Measurements from ENCODE around the gene JAKMIP1.

The JAKMIP1 gene

DNA sequence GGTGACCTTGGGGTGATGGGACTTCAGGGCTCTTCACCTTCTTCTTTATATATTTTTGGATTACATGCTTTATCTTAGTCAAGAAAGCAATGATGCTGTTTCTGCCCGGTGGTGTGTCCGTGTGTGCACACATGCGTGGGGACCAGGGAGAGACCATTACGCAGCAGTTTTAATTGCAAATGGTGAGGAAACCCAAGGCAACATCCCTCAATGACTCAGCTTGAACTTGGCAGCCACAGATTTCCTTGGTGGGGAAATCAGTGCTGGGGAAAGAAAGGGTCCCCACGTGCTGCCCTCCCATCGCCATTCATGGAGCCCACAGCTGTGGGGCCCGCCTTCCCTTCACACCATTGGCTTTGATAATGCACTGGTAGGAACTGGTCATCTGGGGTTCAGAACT lies 136.0 kb downstream of the JAKMIP1 start:
- DNase-seq (ENCODE audit: low read depth, low spot score), result no peak
- Histone ChIP-seq H3K27ac (ENCODE audit: low read length) (no peak overlapping the region), H3K27me3 (ENCODE audit: control insufficient read depth, insufficient read depth, low read length) (no peaks in the 10 kb centered on the region), H3K4me3 (ENCODE audit: low read length) (no peak overlapping the region), H3K36me3 (ENCODE audit: control insufficient read depth, insufficient read depth, low read length) (no peaks in the 10 kb centered on the region), H3K4me1 (ENCODE audit: control insufficient read depth, insufficient read depth, low read length) (no peaks in the 10 kb centered on the region), H3K9me3 (ENCODE audit: control insufficient read depth, insufficient read depth, low read length) (no peaks in the 10 kb centered on the region)
- no CpG with 5 or more reads among the region's 7 CpGs for WGBS (ENCODE audit: insufficient coverage, insufficient read length)

DNA sequence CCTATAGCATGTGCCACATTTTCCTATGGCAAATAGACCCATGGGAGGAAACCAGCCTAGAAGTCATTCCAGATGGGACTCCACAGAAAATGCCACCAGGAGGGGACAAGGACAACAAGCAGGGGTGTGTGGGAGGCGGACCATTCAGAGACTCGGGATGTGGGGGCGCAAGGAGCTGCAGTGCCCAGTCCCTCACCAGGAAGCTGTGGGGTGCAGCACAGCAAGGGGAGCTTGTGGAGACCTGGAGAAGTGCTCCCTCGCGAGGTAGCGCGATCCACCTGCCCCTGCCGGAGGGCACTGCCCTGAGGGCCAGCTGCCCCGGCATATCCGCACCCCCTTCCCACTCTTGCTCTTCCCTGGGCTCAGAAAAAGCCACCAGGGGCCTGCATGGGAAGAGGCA lies 136.7 kb downstream of the JAKMIP1 start:
- no peak for DNase-seq (ENCODE audit: low read depth, low spot score)
- Histone ChIP-seq H3K36me3 (ENCODE audit: control insufficient read depth, insufficient read depth, low read length) (peaks cover 3% of the 10 kb centered on the region; the same call in 1 of the 2 replicates), H3K4me1 (ENCODE audit: control insufficient read depth, insufficient read depth, low read length) (no peaks in the 10 kb centered on the region), H3K27ac (ENCODE audit: low read length) (no peak overlapping the region), H3K27me3 (ENCODE audit: control insufficient read depth, insufficient read depth, low read length) (no peaks in the 10 kb centered on the region), H3K4me3 (ENCODE audit: low read length) (no peak overlapping the region), H3K9me3 (ENCODE audit: control insufficient read depth, insufficient read depth, low read length) (peaks cover 5% of the 10 kb centered on the region; the same call in 1 of the 2 replicates)
- WGBS (ENCODE audit: insufficient coverage, insufficient read length), result no CpG with 5 or more reads among the region's 10 CpGs

DNA sequence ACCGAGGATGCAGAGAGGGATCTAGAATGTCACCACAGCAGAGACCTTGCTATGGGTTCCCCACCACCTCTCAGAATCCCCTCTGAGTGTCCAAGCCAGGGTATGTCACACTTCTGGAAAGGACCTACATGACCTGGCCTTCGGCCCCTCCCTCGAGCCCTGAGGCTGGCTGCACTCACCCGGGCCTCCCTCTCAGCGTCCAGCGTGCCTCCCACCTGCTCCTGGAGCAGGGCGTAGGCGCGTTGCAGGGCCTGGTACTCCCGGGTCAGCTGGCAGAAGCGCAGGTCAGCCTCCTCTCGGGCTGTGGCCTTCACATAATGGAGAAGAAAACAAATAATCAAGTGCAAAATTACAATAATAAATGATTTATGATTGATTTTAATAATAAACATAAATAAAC lies 138.2 kb downstream of the JAKMIP1 start:
- H3K27me3 ChIP-seq (ENCODE audit: control insufficient read depth, insufficient read depth, low read length), result no peaks in the 10 kb centered on the region
- H3K36me3 ChIP-seq (ENCODE audit: control insufficient read depth, insufficient read depth, low read length), result peaks cover 3% of the 10 kb centered on the region; the same call in 1 of the 2 replicates
- no peak overlapping the region for H3K4me3 ChIP-seq (ENCODE audit: low read length)
- no CpG with 5 or more reads among the region's 12 CpGs for WGBS (ENCODE audit: insufficient coverage, insufficient read length)
- H3K9me3 ChIP-seq (ENCODE audit: control insufficient read depth, insufficient read depth, low read length), result peaks cover 5% of the 10 kb centered on the region; the same call in 1 of the 2 replicates
- no peak overlapping the region for H3K27ac ChIP-seq (ENCODE audit: low read length)
- DNase-seq (ENCODE audit: low read depth, low spot score), result no peak
- H3K4me1 ChIP-seq (ENCODE audit: control insufficient read depth, insufficient read depth, low read length), result no peaks in the 10 kb centered on the region

- no peak for DNase-seq (ENCODE audit: low read depth, low spot score)
- peaks cover 5% of the 10 kb centered on the region; the same call in 1 of the 2 replicates for H3K9me3 ChIP-seq (ENCODE audit: control insufficient read depth, insufficient read depth, low read length)
- H3K36me3 ChIP-seq (ENCODE audit: control insufficient read depth, insufficient read depth, low read length), result peaks cover 3% of the 10 kb centered on the region; the same call in 1 of the 2 replicates
- H3K4me1 ChIP-seq (ENCODE audit: control insufficient read depth, insufficient read depth, low read length), result no peaks in the 10 kb centered on the region
- no peak overlapping the region for H3K4me3 ChIP-seq (ENCODE audit: low read length)
- WGBS (ENCODE audit: insufficient coverage, insufficient read length), result no CpG with 5 or more reads among the region's 7 CpGs
- no peak overlapping the region for H3K27ac ChIP-seq (ENCODE audit: low read length)
- H3K27me3 ChIP-seq (ENCODE audit: control insufficient read depth, insufficient read depth, low read length), result no peaks in the 10 kb centered on the region
These were observed 141.0 kb downstream of the JAKMIP1 start for GRCh38 chr4:6059375-6059805.

DNA sequence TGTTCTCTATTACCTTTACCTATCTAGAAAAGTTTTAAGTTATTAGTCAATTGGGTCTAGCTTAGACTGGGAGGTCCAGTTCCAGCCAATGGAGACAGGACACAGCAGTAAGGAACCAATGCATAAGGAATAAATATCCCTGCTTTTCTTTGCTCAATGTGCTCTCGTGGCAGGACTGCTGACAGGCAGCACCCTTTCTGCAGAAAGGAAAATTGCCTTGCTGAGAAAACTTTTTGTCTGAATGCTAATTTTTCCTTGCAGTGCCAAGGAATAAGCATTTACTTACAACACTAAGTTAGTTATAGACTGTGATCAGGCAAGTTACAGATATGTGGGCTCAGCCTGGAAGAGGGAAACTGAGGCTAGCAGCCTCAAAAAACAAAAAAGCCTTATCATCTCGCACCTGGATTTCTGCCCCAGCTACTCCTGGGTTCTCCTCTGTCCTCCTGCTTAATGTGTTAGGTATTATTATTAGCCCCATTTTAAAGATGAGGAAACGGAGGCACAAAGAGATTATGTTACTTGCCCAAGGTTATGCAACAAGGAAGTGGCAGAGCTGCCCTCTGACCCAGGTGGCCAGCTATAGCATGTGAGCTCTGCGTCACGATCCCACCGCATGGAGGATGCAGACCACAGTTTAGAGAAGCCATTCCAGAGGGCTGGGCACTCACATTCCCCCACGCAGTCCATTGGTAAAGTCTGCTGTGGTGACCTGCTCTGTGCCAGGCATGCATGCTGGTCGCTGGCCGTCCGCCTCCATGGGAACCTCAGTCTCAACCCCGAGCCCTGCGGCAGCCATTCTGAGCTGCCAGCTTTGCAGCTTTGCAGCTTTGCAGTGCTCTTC lies 141.6 kb downstream of the JAKMIP1 start:
- Histone ChIP-seq H3K36me3 (ENCODE audit: control insufficient read depth, insufficient read depth, low read length) (peaks cover 3% of the 10 kb centered on the region; the same call in 1 of the 2 replicates), H3K4me3 (ENCODE audit: low read length) (no peak overlapping the region), H3K4me1 (ENCODE audit: control insufficient read depth, insufficient read depth, low read length) (no peaks in the 10 kb centered on the region), H3K27ac (ENCODE audit: low read length) (no peak overlapping the region), H3K9me3 (ENCODE audit: control insufficient read depth, insufficient read depth, low read length) (peaks cover 5% of the 10 kb centered on the region; the same call in 1 of the 2 replicates), H3K27me3 (ENCODE audit: control insufficient read depth, insufficient read depth, low read length) (no peaks in the 10 kb centered on the region)
- no peak for DNase-seq (ENCODE audit: low read depth, low spot score)
- WGBS (ENCODE audit: insufficient coverage, insufficient read length), result no CpG with 5 or more reads among the region's 12 CpGs

DNA sequence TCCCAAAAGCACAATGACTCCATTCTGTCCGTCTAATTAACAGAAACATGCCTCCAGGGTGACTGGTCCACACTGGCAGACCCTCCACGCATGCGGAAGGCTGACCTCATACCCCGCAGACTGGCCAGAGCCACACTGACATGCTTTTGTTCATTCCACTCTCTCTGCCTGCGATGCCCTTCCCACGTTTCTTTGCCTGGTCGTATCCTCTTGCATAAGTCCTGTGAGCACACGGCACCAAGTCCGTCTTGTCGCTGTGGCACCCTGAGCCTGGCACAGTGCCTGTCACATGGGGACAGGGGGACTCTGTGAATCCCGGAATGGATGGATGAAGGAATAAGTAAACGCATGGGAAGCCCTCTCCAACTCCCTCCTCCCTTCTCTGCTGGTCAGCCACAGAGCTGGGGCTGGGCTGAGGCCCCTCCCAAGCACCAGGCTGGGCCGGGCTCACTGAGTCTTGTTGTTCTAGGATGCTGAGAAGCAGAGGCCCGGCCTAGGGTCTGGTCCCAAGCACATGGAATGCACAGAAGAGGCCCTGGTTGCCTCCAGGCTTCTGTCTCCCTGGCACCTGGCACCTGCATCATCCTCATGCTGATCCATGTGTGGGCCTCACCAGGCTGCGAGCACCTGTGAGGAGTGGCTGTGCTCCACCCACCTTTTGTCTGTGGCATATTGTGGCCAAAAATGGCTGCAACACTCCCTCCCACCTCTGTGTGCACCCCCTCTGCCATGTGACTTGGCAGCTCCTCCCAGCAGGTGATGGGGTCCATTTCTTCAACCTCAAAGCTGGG lies 143.2 kb downstream of the JAKMIP1 start:
- Histone ChIP-seq H3K27ac (ENCODE audit: low read length) (no peak overlapping the region), H3K9me3 (ENCODE audit: control insufficient read depth, insufficient read depth, low read length) (peaks cover 5% of the 10 kb centered on the region; the same call in 1 of the 2 replicates), H3K36me3 (ENCODE audit: control insufficient read depth, insufficient read depth, low read length) (peaks cover 3% of the 10 kb centered on the region; the same call in 1 of the 2 replicates), H3K4me3 (ENCODE audit: low read length) (no peak overlapping the region), H3K27me3 (ENCODE audit: control insufficient read depth, insufficient read depth, low read length) (no peaks in the 10 kb centered on the region), H3K4me1 (ENCODE audit: control insufficient read depth, insufficient read depth, low read length) (no peaks in the 10 kb centered on the region)
- DNase-seq (ENCODE audit: low read depth, low spot score), result no peak
- WGBS (ENCODE audit: insufficient coverage, insufficient read length), result no CpG with 5 or more reads among the region's 15 CpGs

DNA sequence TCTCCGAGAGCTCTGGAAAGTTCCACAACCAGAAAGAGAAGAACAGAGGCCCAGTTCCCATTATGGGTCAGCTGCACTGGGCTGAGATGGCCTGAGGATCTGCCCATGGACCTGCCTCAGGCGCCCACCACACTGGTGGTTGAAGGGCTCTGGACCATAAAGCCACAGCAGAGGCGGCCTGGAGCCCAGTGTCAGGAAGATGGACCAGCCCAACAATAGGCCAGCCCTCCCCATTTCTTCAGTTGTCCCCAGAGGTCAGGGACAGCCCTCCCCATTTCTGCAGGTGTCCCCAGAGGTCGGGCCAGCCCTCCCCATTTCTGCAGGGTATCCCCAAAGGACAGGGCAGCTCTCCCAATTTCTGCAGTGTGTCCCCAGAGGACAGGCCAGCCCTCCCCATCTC lies 144.9 kb downstream of the JAKMIP1 start:
- Histone ChIP-seq H3K27me3 (ENCODE audit: control insufficient read depth, insufficient read depth, low read length) (no peaks in the 10 kb centered on the region), H3K9me3 (ENCODE audit: control insufficient read depth, insufficient read depth, low read length) (peaks cover 5% of the 10 kb centered on the region; the same call in 1 of the 2 replicates), H3K4me3 (ENCODE audit: low read length) (no peak overlapping the region), H3K36me3 (ENCODE audit: control insufficient read depth, insufficient read depth, low read length) (peaks cover 3% of the 10 kb centered on the region; the same call in 1 of the 2 replicates), H3K4me1 (ENCODE audit: control insufficient read depth, insufficient read depth, low read length) (no peaks in the 10 kb centered on the region), H3K27ac (ENCODE audit: low read length) (no peak overlapping the region)
- WGBS (ENCODE audit: insufficient coverage, insufficient read length), result no CpG with 5 or more reads among the region's 4 CpGs
- DNase-seq (ENCODE audit: low read depth, low spot score), result no peak

GRCh38 chr4:6055030-6055429 lies 145.3 kb downstream of the JAKMIP1 start:
- Histone ChIP-seq H3K27ac (ENCODE audit: low read length) (no peak overlapping the region), H3K4me3 (ENCODE audit: low read length) (no peak overlapping the region), H3K4me1 (ENCODE audit: control insufficient read depth, insufficient read depth, low read length) (no peaks in the 10 kb centered on the region), H3K36me3 (ENCODE audit: control insufficient read depth, insufficient read depth, low read length) (peaks cover 3% of the 10 kb centered on the region; the same call in 1 of the 2 replicates), H3K9me3 (ENCODE audit: control insufficient read depth, insufficient read depth, low read length) (peaks cover 5% of the 10 kb centered on the region; the same call in 1 of the 2 replicates), H3K27me3 (ENCODE audit: control insufficient read depth, insufficient read depth, low read length) (no peaks in the 10 kb centered on the region)
- WGBS (ENCODE audit: insufficient coverage, insufficient read length), result no CpG with 5 or more reads among the region's 4 CpGs
- no peak for DNase-seq (ENCODE audit: low read depth, low spot score)

- Histone ChIP-seq H3K27ac (ENCODE audit: low read length) (no peak overlapping the region), H3K4me3 (ENCODE audit: low read length) (no peak overlapping the region), H3K27me3 (ENCODE audit: control insufficient read depth, insufficient read depth, low read length) (no peaks in the 10 kb centered on the region), H3K9me3 (ENCODE audit: control insufficient read depth, insufficient read depth, low read length) (peaks cover 5% of the 10 kb centered on the region; the same call in 1 of the 2 replicates), H3K4me1 (ENCODE audit: control insufficient read depth, insufficient read depth, low read length) (no peaks in the 10 kb centered on the region), H3K36me3 (ENCODE audit: control insufficient read depth, insufficient read depth, low read length) (peaks cover 3% of the 10 kb centered on the region; the same call in 1 of the 2 replicates)
- no CpG with 5 or more reads among the region's 16 CpGs for WGBS (ENCODE audit: insufficient coverage, insufficient read length)
- DNase-seq (ENCODE audit: low read depth, low spot score), result no peak
These were observed 146.0 kb downstream of the JAKMIP1 start for GRCh38 chr4:6054162-6054922.

- no peak for DNase-seq (ENCODE audit: low read depth, low spot score)
- WGBS (ENCODE audit: insufficient coverage, insufficient read length), result no CpG with 5 or more reads among the region's 6 CpGs
These were observed 147.7 kb downstream of the JAKMIP1 start for GRCh38 chr4:6052679-6053078.

More at GRCh38 chr4:6052679-6053078, 147.7 kb downstream of the JAKMIP1 start:
- no peak overlapping the region for H3K27ac ChIP-seq (ENCODE audit: low read length)
- no peaks in the 10 kb centered on the region; the same call in 1 of the 2 replicates for H3K36me3 ChIP-seq (ENCODE audit: control insufficient read depth, insufficient read depth, low read length)
- H3K4me1 ChIP-seq (ENCODE audit: control insufficient read depth, insufficient read depth, low read length), result no peaks in the 10 kb centered on the region
- no peak overlapping the region for H3K4me3 ChIP-seq (ENCODE audit: low read length)
- no peaks in the 10 kb centered on the region for H3K27me3 ChIP-seq (ENCODE audit: control insufficient read depth, insufficient read depth, low read length)
- H3K9me3 ChIP-seq (ENCODE audit: control insufficient read depth, insufficient read depth, low read length), result no peaks in the 10 kb centered on the region

Data from iPS DF 6.9 (cell line).